NCI-H2107 treated with DMSO at 0.1 percent for 48 hours (cell line): ENCODE data around the gene SLC5A5.

Source experiments
- DNase-seq: peaks from one replicate; lab custom pipeline; 2025; ENCODE audit not compliant: unreplicated experiment; lab: John Stamatoyannopoulos, UW

SLC5A5 gene

DNA sequence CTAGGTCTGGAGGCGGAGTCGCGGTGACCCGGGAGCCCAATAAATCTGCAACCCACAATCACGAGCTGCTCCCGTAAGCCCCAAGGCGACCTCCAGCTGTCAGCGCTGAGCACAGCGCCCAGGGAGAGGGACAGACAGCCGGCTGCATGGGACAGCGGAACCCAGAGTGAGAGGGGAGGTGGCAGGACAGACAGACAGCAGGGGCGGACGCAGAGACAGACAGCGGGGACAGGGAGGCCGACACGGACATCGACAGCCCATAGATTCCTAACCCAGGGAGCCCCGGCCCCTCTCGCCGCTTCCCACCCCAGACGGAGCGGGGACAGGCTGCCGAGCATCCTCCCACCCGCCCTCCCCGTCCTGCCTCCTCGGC, at the start of gene SLC5A5:
Gene SLC5A5, plus strand, starts transcription at position 68 of the 373 bp plus-strand sequence. CDS start 375 bp downstream, outside the sequence.
- DNase-seq, result no peak

DNA sequence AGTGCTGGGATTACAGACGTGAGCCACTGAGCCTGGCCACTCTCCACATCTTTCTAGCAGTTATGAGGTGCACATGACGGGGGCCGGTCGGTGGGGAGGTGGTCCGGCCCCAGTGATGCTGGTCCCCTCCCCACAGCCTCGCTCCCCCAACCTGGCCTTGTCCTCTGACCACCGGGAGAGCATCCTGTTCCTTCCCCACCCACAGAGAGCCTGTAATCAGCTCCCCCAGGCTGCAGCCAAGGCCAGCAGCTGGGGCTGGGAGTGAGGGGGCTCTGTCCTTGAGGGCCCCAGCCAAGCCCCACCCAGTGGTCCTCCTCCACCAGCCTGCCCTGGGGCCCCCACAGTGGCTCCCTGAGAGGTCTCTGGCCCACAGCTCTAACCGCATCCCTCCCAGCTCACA, 47.4 kb upstream of the SLC5A5 start:
- no peak for DNase-seq

DNA sequence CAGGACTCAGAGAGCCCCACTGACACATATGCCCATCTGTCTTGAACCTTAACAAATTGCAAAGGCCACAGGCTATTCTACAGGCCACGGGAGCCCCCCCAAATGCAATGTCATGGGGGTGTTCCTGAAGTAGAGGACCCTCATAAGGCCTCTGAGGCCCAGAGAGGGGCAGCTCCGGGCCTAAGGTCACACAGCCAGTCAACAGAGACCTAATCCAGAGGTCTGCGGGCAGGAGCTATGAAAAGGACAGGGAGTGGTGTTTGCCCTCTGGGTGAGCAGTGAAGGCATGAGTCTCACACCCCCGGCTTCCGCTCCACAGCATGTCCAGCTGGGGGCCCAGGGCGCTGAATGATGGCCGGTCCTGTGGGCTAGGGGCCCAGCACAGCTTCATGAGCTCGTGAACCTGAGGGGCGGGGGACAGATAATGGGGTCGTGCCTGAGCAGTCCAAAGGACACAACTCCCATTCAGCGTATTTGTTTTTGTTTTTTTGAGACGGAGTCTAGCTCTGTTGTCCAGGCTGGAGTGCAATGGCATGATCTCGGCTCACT, 45.2 kb upstream of the SLC5A5 start:
- DNase-seq, result no peak

DNA sequence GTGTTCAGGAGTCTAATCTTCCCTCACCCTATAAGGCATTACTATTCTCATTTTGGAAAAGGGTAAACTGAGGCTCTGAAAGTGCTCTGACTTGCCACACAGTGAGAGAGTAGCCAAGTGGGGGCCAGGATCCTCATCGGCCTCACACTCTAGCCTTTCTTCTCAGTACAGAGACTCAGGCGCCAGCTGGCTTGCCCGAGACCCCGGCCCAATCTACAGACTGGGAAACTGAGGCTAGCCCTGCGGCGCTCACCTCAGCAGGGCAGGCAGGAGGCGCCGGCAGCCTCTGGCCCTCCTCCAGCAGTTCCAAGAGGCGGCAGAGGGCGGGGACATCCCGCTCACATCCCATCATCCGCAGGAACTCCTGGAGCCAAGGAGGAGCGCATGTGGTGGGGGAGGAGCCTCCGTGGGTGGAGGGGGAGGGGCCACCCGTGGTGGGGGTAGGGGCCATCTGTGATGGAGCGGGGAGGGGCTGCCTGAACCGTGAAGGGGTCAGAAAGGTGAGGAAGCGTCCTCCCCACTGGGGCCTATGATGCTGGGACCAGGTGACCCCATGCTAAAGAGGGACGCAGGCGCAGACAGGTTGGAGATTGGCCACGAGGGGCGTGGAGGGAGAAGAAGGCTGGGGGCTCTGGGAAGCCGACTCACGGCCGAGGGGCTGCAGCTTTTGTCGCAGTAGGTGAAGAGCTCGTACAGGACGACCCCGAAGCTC, 41.7 kb upstream of the SLC5A5 start:
- DNase-seq, result no peak

DNA sequence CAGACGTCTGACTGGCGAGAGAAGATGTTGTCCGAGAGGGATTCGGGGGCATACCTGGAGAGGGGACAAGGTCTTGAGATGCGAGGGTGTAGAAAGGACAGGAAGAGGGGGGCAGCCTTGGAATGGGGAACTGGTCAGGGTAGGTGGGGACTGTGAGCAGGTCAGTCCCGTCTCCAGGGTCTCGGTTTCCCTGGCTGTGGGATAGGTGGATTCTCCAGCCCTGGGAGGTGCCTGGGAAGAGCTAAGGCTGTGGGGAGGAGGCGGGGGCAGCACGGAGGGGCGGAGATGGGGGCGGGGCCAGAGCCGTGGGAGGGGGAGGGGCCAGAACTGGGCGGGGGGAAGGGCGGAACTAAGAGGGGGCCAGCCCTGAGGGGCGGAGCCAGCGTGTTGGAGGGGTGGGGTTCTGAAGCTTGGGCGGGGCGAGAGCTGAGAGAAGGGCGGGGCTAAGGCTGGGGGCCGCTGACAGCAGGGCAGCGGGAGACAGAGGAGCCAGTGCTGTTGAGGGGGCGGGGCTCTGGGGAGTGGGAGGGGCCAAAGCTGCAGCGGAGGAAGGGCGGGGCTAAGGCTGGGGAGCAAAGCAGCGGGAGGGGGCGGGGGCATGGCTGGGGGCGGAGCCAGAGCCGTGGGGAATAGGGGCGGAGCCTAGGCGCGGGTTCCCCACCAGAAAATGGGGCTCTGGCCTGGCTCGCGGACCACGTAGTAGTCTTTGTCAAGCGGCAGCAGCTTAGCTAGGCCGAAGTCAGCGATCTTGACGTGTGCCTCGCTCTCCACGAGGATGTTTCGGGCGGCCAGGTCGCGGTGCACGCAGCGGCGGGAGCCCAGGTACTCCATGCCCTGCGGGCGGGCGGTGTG, 41.0 kb upstream of the SLC5A5 start:
- no peak for DNase-seq

DNA sequence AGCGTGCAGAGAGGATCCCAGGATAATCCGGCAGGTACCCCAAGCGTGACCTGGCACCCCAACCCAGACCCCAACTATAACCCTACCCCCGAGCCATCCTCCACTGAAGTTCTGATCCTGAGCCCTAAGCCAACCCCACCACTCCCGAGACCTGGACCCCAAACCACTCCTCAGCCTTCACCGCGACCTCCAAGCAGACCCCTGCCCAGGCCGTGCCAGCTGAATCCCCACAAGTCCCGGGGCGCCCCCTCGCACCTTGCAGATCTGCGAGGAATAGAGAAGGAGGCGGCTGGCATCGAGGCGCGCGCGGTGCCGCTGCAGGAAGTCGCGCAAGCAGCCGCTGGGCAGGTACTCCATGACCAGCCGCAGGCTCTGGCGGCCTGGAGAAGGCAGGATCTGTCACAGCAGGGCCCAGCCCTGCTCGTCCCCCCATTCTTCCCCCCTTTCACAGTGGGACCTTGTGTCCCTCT, 40.3 kb upstream of the SLC5A5 start:
- no peak for DNase-seq

DNA sequence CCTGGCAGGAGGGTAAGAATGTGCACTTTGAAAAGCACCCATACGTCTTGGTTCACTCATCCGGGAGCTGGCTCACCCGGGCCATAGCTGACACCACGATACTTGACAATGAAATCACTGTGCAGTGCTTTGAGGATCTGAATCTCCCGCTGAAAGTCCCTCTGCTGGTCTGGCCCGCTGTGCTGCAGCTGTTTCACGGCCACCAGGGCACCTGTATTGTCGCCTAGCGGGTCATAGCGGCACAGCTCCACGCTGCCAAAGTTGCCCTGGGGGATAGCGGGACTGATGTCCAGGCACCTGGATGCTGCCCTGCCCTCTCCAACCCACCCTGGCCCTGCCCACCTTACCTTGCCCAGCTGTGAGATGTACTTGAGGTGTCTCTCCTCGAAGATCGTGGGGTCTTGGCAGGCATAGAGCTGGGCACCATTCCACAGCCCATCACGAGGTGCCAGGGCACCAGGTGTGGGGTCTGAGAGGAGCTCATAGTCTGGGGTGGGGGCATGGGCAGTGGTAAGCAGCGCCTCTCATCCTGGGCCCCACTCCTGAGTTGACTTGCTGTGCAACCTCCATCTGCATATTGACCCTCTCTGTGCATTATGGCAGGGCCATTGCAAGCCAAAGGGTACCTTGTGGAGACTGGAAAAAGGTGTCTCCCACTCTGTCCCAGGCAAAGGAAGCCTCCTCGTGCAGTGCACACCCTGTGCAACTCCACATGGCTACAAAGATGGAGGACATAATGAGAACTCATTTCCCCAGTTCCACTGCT, 39.1 kb upstream of the SLC5A5 start:
- DNase-seq, result no peak

DNA sequence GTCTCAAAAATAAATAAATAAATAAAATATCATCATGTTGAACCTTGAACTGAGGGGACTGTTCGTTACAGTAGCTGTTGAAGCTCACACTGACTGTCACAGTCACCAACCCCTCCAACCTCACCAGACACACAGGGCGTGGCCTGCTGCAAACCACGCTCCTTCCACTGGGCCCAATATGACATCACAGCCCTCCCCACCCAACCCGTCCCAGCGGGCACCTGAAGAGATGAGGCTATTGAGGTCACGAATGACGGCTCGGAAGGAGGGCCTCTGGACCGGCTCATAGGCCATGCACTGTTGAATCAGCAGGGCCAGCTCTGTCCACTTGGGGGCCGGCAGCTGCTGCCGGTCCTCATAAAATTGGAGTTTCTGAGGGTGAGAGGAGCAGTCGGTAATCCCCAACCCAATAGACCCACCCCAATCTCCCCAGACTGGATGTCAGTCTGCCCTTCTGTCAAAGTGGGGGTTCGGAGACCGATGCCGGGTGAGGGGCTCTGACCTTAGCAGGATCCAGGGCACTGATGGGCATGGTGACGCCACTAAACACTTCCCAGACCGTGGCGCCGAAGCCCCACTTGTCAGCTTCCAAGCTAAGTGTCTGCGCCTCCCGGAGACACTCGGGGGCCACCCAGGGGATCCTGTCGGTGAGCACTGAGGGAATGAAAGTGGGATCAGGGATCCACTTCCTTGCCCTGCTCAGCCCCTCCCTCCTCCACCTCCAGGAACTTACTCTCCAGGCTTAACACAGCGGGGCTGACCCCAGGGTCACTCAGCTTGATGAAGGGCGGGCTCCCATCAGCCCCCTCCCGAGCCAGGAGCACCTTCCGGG, 37.2 kb upstream of the SLC5A5 start:
- DNase-seq, result no peak

DNA sequence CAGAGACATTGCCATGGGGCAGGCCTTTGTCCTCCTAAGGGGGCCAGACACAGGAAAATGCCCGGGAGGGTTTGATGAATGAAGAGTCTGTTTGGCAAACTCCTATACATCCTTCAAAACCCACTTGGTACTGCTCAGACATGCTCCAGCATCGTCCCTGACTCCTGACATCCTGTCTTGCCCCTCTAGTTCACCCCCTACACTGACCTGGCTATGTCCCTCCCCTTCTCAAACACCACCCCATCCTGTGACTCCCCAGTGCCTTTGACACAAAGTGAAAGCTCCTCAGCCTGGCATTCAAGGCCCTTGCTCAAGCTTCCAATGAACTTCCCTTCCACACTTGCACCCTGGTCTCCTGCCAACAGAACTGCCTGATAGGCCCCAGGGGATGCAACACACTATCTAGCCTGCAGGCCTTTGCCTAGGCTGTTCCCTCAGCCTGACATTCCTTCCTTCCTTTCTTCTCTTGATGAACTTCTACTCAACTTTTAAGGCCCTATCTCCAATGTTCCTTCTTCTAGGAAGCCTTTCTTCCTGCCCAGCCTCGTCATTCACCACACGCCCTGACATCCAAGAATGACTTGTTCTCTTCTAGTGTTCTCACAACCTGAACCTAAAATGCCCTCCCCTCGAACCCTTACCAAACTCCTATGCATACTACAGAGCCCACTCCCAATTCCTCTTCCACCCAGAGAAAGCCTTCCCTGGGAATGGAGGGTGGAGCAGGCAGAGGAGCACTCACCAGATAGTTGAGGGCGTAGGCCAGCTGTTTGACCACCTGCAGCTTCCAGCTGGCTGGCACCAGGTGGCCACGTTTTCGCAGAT, 36.4 kb upstream of the SLC5A5 start:
- no peak for DNase-seq

DNA sequence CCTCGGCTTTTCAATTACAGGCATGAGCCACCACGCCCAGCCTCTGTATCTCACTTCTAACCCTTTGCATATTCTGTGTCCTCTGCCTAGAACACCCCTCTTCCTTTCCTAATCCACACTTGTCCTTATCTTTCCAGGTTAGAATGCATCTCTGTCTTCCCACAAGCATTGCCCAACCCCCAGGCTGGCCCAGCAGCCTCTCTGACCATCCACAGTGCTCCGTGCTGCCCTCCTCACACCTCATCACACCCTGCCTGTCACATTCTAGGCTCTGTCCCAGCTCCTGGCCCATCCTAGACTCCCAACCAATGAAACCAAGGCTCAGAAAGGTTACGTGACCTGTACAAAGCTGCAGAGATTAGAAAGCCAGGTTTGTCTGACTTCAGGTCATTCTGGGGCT, 35.2 kb upstream of the SLC5A5 start:
- DNase-seq, result no peak

DNA sequence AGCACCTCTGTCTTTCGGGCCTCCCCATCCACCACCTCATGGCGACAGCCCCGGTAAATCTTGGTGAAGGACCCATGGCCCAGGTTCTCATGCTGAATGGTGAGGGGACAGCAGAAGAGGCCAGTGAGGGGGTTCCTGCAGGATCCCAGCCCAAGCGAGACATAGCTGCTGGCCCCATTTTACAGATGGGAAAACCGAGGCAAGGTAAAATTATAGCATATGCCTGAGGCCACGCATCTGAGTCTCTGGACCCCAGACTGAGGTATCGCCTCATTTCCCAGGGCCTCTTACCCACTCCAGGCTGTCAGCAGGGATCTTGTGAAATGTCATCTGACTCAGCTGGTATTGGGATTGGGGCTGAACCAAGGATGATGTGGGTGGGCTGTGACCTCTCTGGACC, 33.8 kb upstream of the SLC5A5 start:
- no peak for DNase-seq

DNA sequence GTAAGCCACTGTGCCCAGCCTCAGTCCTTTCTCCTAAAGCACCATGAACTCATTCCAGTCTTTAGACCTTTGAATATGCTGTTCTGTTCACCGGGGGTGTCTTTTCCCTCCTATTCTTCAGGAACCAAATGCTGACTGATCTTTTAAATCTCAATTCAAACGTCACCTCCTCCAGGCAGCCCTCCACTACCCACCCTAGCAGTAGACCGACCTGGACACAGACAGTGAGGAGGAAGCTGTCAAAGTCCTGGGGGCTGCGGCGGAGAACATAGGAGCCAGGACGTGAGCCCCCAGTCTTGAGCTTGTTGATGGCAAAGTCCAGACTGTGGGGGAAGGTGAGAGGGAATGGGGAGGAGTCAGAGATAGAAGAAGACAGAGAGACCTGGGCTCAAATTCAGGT, 31.7 kb upstream of the SLC5A5 start:
- DNase-seq, result no peak

DNA sequence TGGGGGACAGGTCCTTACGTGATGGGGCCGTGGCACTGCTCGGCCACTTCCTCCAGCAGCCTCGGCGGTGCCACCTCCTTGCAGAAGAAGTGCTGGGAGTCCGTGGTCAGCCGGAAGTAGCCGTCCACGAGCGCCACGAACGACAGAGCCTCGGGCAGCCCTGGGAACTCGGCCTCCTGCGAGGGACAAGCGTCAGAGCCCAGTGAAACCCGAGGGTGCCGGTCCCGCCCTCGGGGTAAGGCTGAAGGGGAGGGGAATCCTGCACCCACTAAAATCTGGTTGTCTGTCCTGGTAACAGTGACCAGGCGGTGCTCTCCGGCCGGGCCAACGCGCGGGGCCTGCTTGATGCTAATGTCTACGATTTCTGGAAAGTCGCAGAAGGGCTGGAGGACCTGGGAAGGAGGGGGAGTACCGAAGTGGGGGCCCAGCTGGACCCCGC, 30.4 kb upstream of the SLC5A5 start:
- no peak for DNase-seq

DNA sequence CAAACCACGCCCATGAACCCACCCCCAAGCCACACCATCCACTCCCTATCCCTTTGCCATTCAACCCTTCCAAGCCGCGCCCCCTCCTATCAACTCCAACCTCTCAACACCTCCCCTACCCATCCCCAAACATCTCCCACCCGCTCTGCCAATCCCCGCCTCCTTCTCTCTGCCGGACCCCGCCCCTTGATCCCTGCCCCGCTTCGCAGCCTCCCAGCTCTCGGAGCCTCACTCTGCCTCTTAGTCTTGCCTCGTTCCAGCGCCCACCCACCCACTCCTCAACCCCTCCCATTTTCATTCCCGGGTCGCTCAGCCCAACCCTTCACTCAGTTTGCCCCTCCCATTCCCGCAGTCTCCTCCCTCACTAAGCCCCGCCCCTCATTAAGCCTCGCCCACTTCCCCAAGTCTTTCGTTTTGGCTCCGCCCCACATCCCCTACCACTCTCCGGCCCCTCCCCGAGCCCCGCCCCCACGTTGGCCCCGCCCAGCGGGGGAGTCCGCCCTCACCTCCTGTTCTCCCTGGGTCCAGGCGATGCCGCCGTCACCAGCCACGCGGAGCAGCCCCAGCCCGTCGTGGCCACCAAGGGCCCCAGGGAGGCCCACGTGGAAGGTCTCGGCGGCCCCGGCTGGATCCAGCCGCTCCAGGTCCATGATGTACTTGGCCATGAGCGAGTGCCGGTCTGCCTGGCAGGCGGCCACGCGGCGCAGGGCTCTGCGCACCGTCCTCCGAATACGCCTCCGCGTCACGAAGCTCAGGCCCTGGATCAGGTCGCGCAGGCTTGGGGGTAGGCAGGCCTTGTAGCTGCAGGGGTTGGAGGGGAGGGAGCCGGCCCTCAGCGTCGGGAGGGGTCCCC, 29.7 kb upstream of the SLC5A5 start:
- no peak for DNase-seq

DNA sequence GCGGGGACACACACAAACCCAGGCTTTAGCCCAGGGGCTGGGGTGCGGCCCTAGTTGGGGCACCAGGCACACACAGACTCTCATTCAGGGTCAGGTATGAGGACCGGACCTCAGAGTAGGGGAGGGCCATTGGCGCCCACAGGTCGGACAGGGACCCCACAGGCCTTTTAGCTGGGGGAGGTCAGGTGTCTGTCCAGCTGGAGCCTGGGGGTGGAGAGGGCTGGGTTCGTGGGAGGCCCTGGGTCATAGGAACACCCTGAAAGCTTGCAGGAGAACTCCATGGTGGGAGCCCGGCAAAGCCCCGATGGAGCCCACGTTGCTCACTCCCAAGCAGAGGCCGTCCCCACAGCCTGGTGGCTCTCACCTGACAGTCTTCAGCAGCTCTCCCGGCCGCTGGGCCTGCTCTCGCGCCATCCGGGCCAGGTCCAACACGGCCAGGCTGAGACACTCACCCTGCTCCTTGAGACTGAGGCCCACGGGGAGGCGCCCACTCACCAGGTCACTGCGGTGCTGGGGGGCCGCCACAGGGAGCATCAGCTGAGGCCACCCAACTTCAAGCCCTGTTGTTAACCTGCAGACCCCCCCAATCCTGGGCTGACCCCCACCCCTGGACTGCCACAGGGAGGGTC, 29.0 kb upstream of the SLC5A5 start:
- DNase-seq, result no peak

DNA sequence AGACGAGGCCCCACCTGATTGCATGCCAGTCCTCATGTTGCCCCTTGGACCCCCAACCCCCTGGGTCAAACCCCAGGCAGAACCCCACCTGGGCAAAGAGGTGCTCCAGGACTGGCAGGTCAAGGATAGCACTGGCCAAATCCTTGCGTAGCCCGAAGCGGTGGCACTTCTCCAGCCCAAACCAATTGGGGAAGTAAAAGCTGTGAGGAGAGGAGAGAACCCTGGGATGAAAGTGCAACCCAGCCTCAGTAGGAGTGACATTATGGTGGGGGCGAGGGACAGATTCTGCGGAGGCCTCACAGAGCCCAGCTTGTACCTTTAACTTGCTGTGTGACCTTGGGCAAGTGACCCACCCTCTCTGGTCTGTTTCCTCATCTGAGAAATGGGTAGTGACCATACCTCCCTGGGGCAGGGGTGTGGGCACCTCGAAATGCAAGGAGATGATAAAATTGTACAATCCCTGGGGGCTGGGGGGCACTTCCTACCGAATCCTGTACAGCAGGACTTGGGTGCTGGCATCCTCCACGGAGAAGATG, 28.4 kb upstream of the SLC5A5 start:
- no peak for DNase-seq

DNA sequence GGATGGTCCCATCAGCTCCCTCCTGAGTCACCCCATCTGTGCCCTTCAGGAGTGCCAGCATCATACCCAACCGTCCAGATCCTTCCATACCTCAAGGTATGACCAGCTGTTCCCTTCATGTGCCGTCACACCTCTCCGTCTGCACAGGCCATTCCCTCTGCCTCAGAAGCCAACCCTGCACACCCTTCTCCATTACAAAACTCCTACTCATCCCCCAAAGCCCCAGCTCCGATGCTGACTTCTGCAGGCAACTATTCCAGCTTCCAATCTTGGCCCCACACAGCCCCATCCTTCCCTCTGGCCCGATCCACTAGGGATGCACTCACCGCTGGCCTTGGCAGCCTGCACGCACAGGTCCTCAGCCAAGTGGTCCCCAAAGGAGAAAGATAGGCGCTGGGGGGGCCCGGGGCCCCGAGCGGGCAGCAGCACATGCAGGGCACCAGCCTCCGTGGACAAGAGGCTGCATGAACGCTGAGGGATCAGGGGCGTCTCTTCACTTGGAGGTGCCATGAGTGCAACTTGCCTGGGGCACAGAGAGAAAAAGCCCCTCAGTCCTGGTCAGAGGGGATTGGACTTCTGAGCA, 27.7 kb upstream of the SLC5A5 start:
- no peak for DNase-seq

DNA sequence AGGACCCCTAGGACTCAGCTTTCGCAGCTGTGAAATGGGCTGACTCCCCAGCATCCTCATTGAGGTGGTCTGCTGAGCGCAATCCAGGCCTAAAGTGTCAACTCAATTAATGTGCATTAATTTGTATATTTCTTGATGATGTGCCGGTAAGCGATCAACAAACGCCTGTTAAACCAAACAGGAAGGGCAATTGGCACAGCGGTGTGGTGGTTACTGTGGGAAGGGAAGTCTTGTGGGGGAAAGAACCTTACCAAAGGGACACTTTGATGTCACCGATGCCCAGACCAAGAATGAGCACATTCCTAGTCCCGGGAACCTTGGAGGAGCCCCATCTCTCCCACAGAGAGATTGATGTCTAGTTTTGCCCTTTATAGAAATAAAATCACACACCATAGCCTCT, 25.6 kb upstream of the SLC5A5 start:
- DNase-seq, result no peak
